ENCODE results near the gene FAR2. TPM values are rescaled to one million over a fixed set of nuclear protein-coding genes. Genes with fewer than 3 reads are reported as not detected.

Gene FAR2
- total RNA-seq, 6 experiments from 2014 or later = 0.17 to 14.0 (median 8.5) TPM

- no peak overlapping the region for H3K27ac Mint-ChIP-seq
- peaks cover 12% of the 10 kb centered on the region; the same call in 1 of the 2 replicates for H3K4me1 Mint-ChIP-seq (ENCODE audit: low read depth)
- TF ChIP-seq CTCF (IDR thresholded peaks at IDR 0.05) = no peak
- H3K36me3 Mint-ChIP-seq (ENCODE audit: low read depth) = no peaks in the 10 kb centered on the region; the same call in 1 of the 2 replicates
- no peak overlapping the region for H3K4me3 Mint-ChIP-seq
- H3K9me3 Mint-ChIP-seq = peaks cover 10% of the 10 kb centered on the region; the same call in 1 of the 2 replicates
- no peaks in the 10 kb centered on the region; the same call in none of the 2 replicates for H3K27me3 Mint-ChIP-seq (ENCODE audit: insufficient read depth)
- DNase-seq = no peak
These were observed 128.2 kb downstream of the FAR2 start for GRCh38 chr12:29277231-29277630.

- Mint-ChIP-seq H3K27ac (peak overlapping the region; percentile 54), H3K4me1 (ENCODE audit: low read depth) (peaks cover 13% of the 10 kb centered on the region; the same call in 1 of the 2 replicates), H3K4me3 (no peak overlapping the region), H3K36me3 (ENCODE audit: low read depth) (no peaks in the 10 kb centered on the region; the same call in 1 of the 2 replicates), H3K9me3 (peaks cover 10% of the 10 kb centered on the region; the same call in 1 of the 2 replicates), H3K27me3 (ENCODE audit: insufficient read depth) (no peaks in the 10 kb centered on the region; the same call in none of the 2 replicates)
- DNase-seq = no peak
- TF ChIP-seq CTCF (IDR thresholded peaks at IDR 0.05) = no peak
These were observed 129.8 kb downstream of the FAR2 start for GRCh38 chr12:29278673-29279420.

- peaks cover 19% of the 10 kb centered on the region; the same call in 1 of the 2 replicates for H3K4me1 Mint-ChIP-seq (ENCODE audit: low read depth)
- no peak overlapping the region for H3K27ac Mint-ChIP-seq
- DNase-seq = no peak
- H3K27me3 Mint-ChIP-seq (ENCODE audit: insufficient read depth) = no peaks in the 10 kb centered on the region; the same call in 1 of the 2 replicates
- no peak overlapping the region for H3K4me3 Mint-ChIP-seq
- no peaks in the 10 kb centered on the region; the same call in 1 of the 2 replicates for H3K36me3 Mint-ChIP-seq (ENCODE audit: low read depth)
- 0 out of 2 replicates have a peak, but pooled peaks cover 6% of the 10 kb centered on the region for H3K9me3 Mint-ChIP-seq
- no peak for TF ChIP-seq CTCF (IDR thresholded peaks at IDR 0.05)
These were observed 132.4 kb downstream of the FAR2 start for GRCh38 chr12:29281371-29282005.

- Mint-ChIP-seq H3K9me3 (0 out of 2 replicates have a peak, but pooled peaks cover 6% of the 10 kb centered on the region), H3K36me3 (ENCODE audit: low read depth) (no peaks in the 10 kb centered on the region; the same call in 1 of the 2 replicates), H3K27ac (no peak overlapping the region), H3K4me1 (ENCODE audit: low read depth) (peaks cover 18% of the 10 kb centered on the region; the same call in 1 of the 2 replicates), H3K4me3 (no peak overlapping the region), H3K27me3 (ENCODE audit: insufficient read depth) (no peaks in the 10 kb centered on the region; the same call in 1 of the 2 replicates)
- DNase-seq = no peak
- TF ChIP-seq CTCF (IDR thresholded peaks at IDR 0.05) = no peak
These were observed 133.1 kb downstream of the FAR2 start for GRCh38 chr12:29282031-29282816.

All from HFFc6 (cell line).